Testis (tissue), 2 donors: ENCODE measurements around the gene VEGFD.

Experiments
- CTCF ChIP-seq, 3 experiments: fragments of 450-650 bp in 2 of 3; fragments of 200-600 bp in 1 of 3; sonication (generic) in 1 of 3; IDR thresholded peaks; one replicate each; pipeline ENCODE4 v1.5.1; 2016 to 2019; ENCODE audit warnings: antibody characterized with exemption in 3 of 3, mild to moderate bottlenecking in 2 of 3, moderate library complexity in 1 of 3
- POLR2A ChIP-seq: fragments of 450-650 bp; IDR thresholded peaks from one replicate; pipeline ENCODE4 v1.6.1; 2017; ENCODE audit warnings: antibody characterized with exemption, mild to moderate bottlenecking, moderate library complexity

DNA sequence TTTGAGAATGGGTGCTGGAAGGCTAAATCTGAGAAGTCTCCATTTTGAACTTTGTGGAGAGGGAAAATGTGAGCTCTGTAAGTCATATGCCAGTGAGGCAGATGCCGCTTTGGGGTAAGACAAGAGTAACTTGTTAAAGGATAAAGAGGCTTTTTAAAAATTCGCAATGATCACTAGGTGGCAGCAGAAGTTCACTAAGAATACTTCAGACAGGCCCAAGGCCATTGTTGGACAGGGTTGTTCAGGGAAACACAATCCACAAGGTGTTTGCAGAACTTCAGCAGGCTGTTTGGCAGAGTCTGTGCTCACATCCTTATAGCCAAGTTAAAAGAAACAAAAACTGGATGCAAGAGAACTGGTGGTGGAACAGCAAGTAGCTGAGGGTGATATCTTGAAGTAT, 35.2 kb downstream of the VEGFD start:
- TF ChIP-seq CTCF (IDR thresholded peaks at IDR 0.05), result peak in 2 of 3 experiments; percentile 31 to 37
- no peak for TF ChIP-seq POLR2A
